Fibroblast of lung (primary cell): ENCODE results near the gene BAG1. TPM values are rescaled to one million over a fixed set of nuclear protein-coding genes. Genes with fewer than 3 reads are reported as not detected.
A peak's percentile ranks its signal among the peaks of the same experiment; 100 is the strongest.

Source experiments
- DNase-seq, 2 donors: peaks; one replicate each; pipeline versions ENCODE4 v3.0.0 to v3.0.0-alpha.2; 2010; ENCODE audit warnings: low read depth in 2 of 2
- H2AFZ ChIP-seq: 2 replicates; pipeline ENCODE4 v1.5.1; 2012; ENCODE audit warnings: low read length, control low read depth, inconsistent platforms
- H3K27ac ChIP-seq: 2 replicates; pipeline ENCODE4 v1.5.1; 2011; ENCODE audit warnings: low read length, control low read depth; ENCODE audit not compliant: insufficient read depth
- H3K27me3 ChIP-seq: 2 replicates; pipeline ENCODE4 v1.5.1; 2011; ENCODE audit warnings: mild to moderate bottlenecking, low read length; ENCODE audit not compliant: control insufficient read depth, insufficient read depth
- H3K36me3 ChIP-seq: 2 replicates; pipeline ENCODE4 v1.5.1; 2011; ENCODE audit warnings: low read length; ENCODE audit not compliant: control insufficient read depth, insufficient read depth
- H3K4me1 ChIP-seq: 2 replicates; pipeline ENCODE4 v1.5.1; 2011; ENCODE audit warnings: low read length; ENCODE audit not compliant: control insufficient read depth, insufficient read depth; ENCODE audit errors: extremely low read depth
- H3K4me2 ChIP-seq: 2 replicates; pipeline ENCODE4 v1.5.1; 2011; ENCODE audit warnings: low read length, control low read depth; ENCODE audit not compliant: insufficient read depth; ENCODE audit errors: extremely low read depth
- H3K4me3 ChIP-seq, 4 experiments: fragments of 200-600 bp in 1 of 4; sonication (generic) in 1 of 4; replicated peaks in 1 of 4; 2 replicates each; pipeline ENCODE4 v1.5.1; 2011 to 2016; ENCODE audit warnings: low read length in 4 of 4, low read depth in 3 of 4, mild to moderate bottlenecking in 3 of 4, control low read depth in 2 of 4, inconsistent platforms in 1 of 4, mixed read lengths in 1 of 4; ENCODE audit not compliant: insufficient read depth in 1 of 4; ENCODE audit errors: control extremely low read depth in 1 of 4
- H3K79me2 ChIP-seq: 2 replicates; pipeline ENCODE4 v1.5.1; 2012; ENCODE audit warnings: mild to moderate bottlenecking, low read length, inconsistent platforms; ENCODE audit not compliant: control insufficient read depth, insufficient read depth
- H3K9ac ChIP-seq: 2 replicates; pipeline ENCODE4 v1.5.1; 2011; ENCODE audit warnings: mild to moderate bottlenecking, low read length, control low read depth; ENCODE audit not compliant: insufficient read depth
- H3K9me3 ChIP-seq: 2 replicates; pipeline ENCODE4 v1.5.1; 2012; ENCODE audit warnings: low read depth, low read length; ENCODE audit not compliant: control insufficient read depth, insufficient read depth
- H4K20me1 ChIP-seq: 2 replicates; pipeline ENCODE4 v1.5.1; 2011; ENCODE audit warnings: low read length; ENCODE audit not compliant: control insufficient read depth, insufficient read depth; ENCODE audit errors: extremely low read depth
- EZH2 ChIP-seq: IDR thresholded peaks from 2 replicates; pipeline ENCODE4 v1.5.1; 2012; ENCODE audit warnings: low read length, control low read depth, mild to moderate bottlenecking; ENCODE audit errors: missing control alignments
- polyA plus RNA-seq, 2 donors: library from polyadenylated mRNA; depleted of rRNA in 1 of 2; stranded (reverse) in 1 of 2; unstranded in 1 of 2; fragments of >200 nt; gene quantifications; 2 replicates each; pipeline ENCODE4 v1.2.1, GENCODE V29; 2011 to 2012; ENCODE audit warnings: missing spikeins in 1 of 2
- total RNA-seq: library from RNA; depleted of rRNA; stranded (reverse); fragments of >200 nt; gene quantifications from 2 replicates; pipeline ENCODE4 v1.2.1, GENCODE V29; 2014
- TF ChIP-seq, protein P1 (sequence below), 2 donors: IDR thresholded peaks in 1 of 2; conservative IDR thresholded peaks in 1 of 2; 1 replicate in 1 of 2; 2 replicates in 1 of 2; pipeline ENCODE4 v1.5.1; 2011 to 2012; ENCODE audit warnings: low read length in 2 of 2, control low read depth in 1 of 2, inconsistent platforms in 1 of 2, low read depth in 1 of 2, mild to moderate bottlenecking in 1 of 2

The BAG1 gene
- total and polyA plus RNA-seq, 2 donors (not counting 1 experiment from before 2014, with no cell fraction given), result 19.2 to 30.4 TPM

DNA sequence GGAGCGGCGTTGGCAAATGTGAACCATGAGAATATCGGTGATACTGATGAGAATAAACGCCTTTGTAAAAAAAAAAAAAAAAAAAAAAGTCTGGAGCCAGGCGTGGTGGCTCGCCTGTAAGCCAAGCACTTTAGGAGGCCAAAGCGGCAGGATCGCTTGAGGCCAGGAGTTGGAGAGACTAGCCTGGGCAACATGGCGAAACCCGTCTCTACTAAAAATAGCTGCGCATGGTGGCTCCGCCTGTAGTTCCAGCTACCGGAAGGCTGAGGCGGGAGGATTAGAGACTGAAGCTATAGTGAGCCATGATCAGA is 25.4 kb upstream of the BAG1 start:
- Histone ChIP-seq H3K27me3 (no peaks in the 10 kb centered on the region), H3K4me1 (peaks cover 3% of the 10 kb centered on the region), H3K4me3 (peak overlapping the region; percentile 60 to 79 (median 75)), H3K9me3 (no peaks in the 10 kb centered on the region), H2AFZ (peak overlapping the region; percentile 33), H3K9ac (peak overlapping the region; percentile 98), H4K20me1 (no peaks in the 10 kb centered on the region), H3K79me2 (peaks cover 39% of the 10 kb centered on the region), H3K27ac (peak overlapping the region; percentile 100), H3K36me3 (peaks cover 4% of the 10 kb centered on the region), H3K4me2 (peak overlapping the region; percentile 69)
- TF ChIP-seq, protein P1, sequence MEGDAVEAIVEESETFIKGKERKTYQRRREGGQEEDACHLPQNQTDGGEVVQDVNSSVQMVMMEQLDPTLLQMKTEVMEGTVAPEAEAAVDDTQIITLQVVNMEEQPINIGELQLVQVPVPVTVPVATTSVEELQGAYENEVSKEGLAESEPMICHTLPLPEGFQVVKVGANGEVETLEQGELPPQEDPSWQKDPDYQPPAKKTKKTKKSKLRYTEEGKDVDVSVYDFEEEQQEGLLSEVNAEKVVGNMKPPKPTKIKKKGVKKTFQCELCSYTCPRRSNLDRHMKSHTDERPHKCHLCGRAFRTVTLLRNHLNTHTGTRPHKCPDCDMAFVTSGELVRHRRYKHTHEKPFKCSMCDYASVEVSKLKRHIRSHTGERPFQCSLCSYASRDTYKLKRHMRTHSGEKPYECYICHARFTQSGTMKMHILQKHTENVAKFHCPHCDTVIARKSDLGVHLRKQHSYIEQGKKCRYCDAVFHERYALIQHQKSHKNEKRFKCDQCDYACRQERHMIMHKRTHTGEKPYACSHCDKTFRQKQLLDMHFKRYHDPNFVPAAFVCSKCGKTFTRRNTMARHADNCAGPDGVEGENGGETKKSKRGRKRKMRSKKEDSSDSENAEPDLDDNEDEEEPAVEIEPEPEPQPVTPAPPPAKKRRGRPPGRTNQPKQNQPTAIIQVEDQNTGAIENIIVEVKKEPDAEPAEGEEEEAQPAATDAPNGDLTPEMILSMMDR (conservative IDR thresholded peaks at IDR 0.05 in 1 of 2, IDR thresholded peaks at IDR 0.05 in 1 of 2; ENCODE audit: low read depth in 1 of 2, low read length in 2 of 2), result no peak
- TF ChIP-seq EZH2, result no peak
- no peak for DNase-seq

DNA sequence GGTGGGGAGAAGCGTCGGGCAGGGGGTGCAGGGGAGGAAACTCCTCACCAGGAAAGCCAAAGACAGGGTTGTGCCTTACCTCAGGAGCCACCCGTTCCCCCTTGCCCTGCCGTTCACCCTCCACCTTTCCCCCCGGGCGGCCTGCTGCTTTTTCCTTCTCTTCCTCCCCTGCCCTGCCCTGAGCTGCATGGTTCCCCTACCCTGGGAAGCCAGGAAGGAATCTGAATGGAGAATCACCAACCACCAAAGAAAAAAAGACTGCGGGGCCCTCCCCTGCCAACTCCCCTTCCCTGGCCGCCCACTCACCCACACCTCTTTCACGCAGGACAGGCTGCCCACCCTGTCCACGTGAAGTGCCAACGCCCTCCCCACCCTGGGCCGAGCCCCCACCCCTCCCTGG is 25.0 kb upstream of the BAG1 start:
- DNase-seq, result peak in 1 of 2 donors; percentile 34
- Histone ChIP-seq H3K36me3 (peaks cover under 1% of the 10 kb centered on the region), H3K27ac (peak overlapping the region; percentile 100), H3K79me2 (peaks cover 35% of the 10 kb centered on the region), H3K9me3 (no peaks in the 10 kb centered on the region), H4K20me1 (no peaks in the 10 kb centered on the region), H3K27me3 (no peaks in the 10 kb centered on the region), H3K4me1 (peaks cover 3% of the 10 kb centered on the region), H3K9ac (peak overlapping the region; percentile 98), H3K4me3 (peak overlapping the region in 2 of 4 experiments; percentile 12 to 79), H3K4me2 (no peak overlapping the region), H2AFZ (no peak overlapping the region)
- TF ChIP-seq EZH2, result no peak
- TF ChIP-seq, protein P1 (conservative IDR thresholded peaks at IDR 0.05 in 1 of 2, IDR thresholded peaks at IDR 0.05 in 1 of 2; ENCODE audit: low read depth in 1 of 2, low read length in 2 of 2), result no peak

DNA sequence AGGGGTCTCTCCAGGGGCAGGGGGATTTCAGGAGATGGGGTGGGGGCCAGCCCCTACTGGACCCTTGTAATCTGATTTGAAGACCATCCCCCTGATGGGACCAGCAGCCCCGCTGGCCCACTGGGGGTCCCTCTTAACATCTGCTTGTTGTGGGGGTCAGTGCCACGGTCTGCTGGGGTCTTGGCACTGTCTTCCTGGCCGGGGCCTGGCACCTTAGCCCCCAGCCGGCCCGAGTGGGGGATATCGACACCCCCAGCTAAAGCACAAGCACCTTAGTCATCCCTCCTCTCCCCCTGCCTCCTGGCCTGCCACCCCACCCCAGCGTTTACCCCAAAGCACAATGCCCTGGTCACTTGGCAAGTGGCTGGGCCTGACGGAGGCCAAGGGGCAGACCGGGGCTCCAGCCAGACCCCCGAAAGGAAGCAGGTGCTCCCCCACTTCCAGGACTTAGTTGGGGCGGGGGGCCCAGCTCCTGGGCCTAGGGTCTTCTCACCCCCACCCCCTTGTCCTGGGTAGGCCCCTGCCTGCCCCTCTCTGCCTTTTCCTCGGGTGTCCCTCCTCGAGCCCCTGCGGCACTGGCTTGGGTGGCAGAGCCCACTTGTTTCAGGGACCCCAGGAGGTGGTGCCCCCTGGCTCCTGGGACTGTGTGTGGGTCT is 24.4 kb upstream of the BAG1 start:
- peak overlapping the region; percentile 100 for H3K27ac ChIP-seq
- peaks cover 3% of the 10 kb centered on the region for H3K4me1 ChIP-seq
- no peak overlapping the region for H3K9ac ChIP-seq
- H2AFZ ChIP-seq, result no peak overlapping the region
- peaks cover 31% of the 10 kb centered on the region for H3K79me2 ChIP-seq
- no peak overlapping the region for H3K4me2 ChIP-seq
- no peaks in the 10 kb centered on the region for H3K36me3 ChIP-seq
- H4K20me1 ChIP-seq, result no peaks in the 10 kb centered on the region
- H3K4me3 ChIP-seq, result no peak overlapping the region
- DNase-seq, result no peak
- no peaks in the 10 kb centered on the region for H3K27me3 ChIP-seq
- TF ChIP-seq EZH2, result no peak
- TF ChIP-seq, protein P1 (conservative IDR thresholded peaks at IDR 0.05 in 1 of 2, IDR thresholded peaks at IDR 0.05 in 1 of 2; ENCODE audit: low read depth in 1 of 2, low read length in 2 of 2), result no peak
- H3K9me3 ChIP-seq, result no peaks in the 10 kb centered on the region
